CD14-positive monocyte (primary cell): ENCODE data around the gene SLC2A3. TPM values are rescaled to one million over a fixed set of nuclear protein-coding genes. Genes with fewer than 3 reads are reported as not detected.
"Not testable (repeated sequence)": the region's sequence is repeated elsewhere in the genome, so short reads cannot be mapped to it uniquely, and the experiment has no call there.

Experiments used
- DNase-seq, 3 donors: peaks; one replicate each; pipeline ENCODE4 v3.0.0-alpha.2; 2011 to 2022
- H2AFZ ChIP-seq: 2 replicates; pipeline ENCODE4 v1.6.0; 2012; ENCODE audit warnings: mild to moderate bottlenecking, low read depth, low read length, inconsistent platforms; ENCODE audit not compliant: insufficient read depth, poor library complexity, severe bottlenecking
- H3K27ac ChIP-seq, 2 donors: 1 replicate in 1 of 2; 2 replicates in 1 of 2; pipeline ENCODE4 v1.5.1; 2012 to 2013; ENCODE audit warnings: low read length in 2 of 2, control low read depth in 1 of 2, inconsistent platforms in 1 of 2, low read depth in 1 of 2, mild to moderate bottlenecking in 1 of 2
- H3K27me3 ChIP-seq, 2 donors: one replicate each; pipeline versions ENCODE4 v1.6.0 to v1.6.1; 2011 to 2013; ENCODE audit warnings: low read length in 2 of 2; ENCODE audit not compliant: control insufficient read depth in 2 of 2, insufficient read depth in 2 of 2
- H3K36me3 ChIP-seq, 2 donors: replicated peaks in 1 of 2; 1 replicate in 1 of 2; 2 replicates in 1 of 2; pipeline versions ENCODE4 v1.5.1 to v1.6.1; 2012 to 2013; ENCODE audit warnings: low read length in 2 of 2, control low read depth in 1 of 2, inconsistent platforms in 1 of 2, mild to moderate bottlenecking in 1 of 2; ENCODE audit not compliant: insufficient read depth in 2 of 2, control insufficient read depth in 1 of 2
- H3K4me1 ChIP-seq, 2 donors: 1 replicate in 1 of 2; 2 replicates in 1 of 2; pipeline versions ENCODE4 v1.5.1 to v1.6.1; 2012 to 2013; ENCODE audit warnings: low read length in 2 of 2, control low read depth in 1 of 2, inconsistent platforms in 1 of 2, mild to moderate bottlenecking in 1 of 2, moderate library complexity in 1 of 2; ENCODE audit not compliant: insufficient read depth in 2 of 2, control insufficient read depth in 1 of 2
- H3K4me2 ChIP-seq: replicated peaks from 2 replicates; pipeline ENCODE3; 2012; ENCODE audit warnings: low read length, moderate library complexity, mild to moderate bottlenecking; ENCODE audit not compliant: poor library complexity, severe bottlenecking; ENCODE audit errors: extremely low read depth
- H3K4me3 ChIP-seq, 3 experiments: fragments of 200-600 bp in 1 of 3; sonication (generic) in 1 of 3; replicated peaks in 1 of 3; 1 replicate in 2 of 3; 2 replicates in 1 of 3; pipeline ENCODE4 v1.5.1; 2011 to 2013; ENCODE audit warnings: low read length in 3 of 3, mild to moderate bottlenecking in 3 of 3, control low read depth in 2 of 3, low read depth in 2 of 3, inconsistent platforms in 1 of 3, moderate library complexity in 1 of 3
- H3K79me2 ChIP-seq: 2 replicates; pipeline ENCODE4 v1.6.0; 2012; ENCODE audit warnings: mild to moderate bottlenecking, control low read depth, inconsistent platforms, low read length, moderate library complexity; ENCODE audit not compliant: insufficient read depth
- H3K9ac ChIP-seq: 2 replicates; pipeline ENCODE4 v1.6.0; 2017; ENCODE audit warnings: low read length, mild to moderate bottlenecking; ENCODE audit not compliant: insufficient read depth, poor library complexity, severe bottlenecking
- H3K9me3 ChIP-seq, 2 donors: replicated peaks in 1 of 2; 1 replicate in 1 of 2; 2 replicates in 1 of 2; pipeline versions ENCODE4 v1.5.1 to v1.6.1; 2012 to 2013; ENCODE audit warnings: low read length in 2 of 2, control low read depth in 1 of 2; ENCODE audit not compliant: control insufficient read depth in 1 of 2, insufficient read depth in 1 of 2
- H4K20me1 ChIP-seq: 2 replicates; pipeline ENCODE4 v1.6.0; 2012; ENCODE audit warnings: mild to moderate bottlenecking, low read length, control low read depth, moderate library complexity; ENCODE audit not compliant: insufficient read depth
- H3K27ac Mint-ChIP-seq, 7 donors: one replicate each; pipeline ENCODE4 v1.8.0; 2020; ENCODE audit warnings: mild to moderate bottlenecking in 7 of 7, mixed read lengths in 7 of 7, moderate library complexity in 6 of 7, inconsistent platforms in 2 of 7
- H3K27me3 Mint-ChIP-seq, 3 donors: one replicate each; pipeline ENCODE4 v1.8.0; 2021 to 2022; ENCODE audit warnings: low read depth in 3 of 3, mild to moderate bottlenecking in 3 of 3, mixed read lengths in 3 of 3, moderate library complexity in 3 of 3, inconsistent platforms in 1 of 3
- H3K36me3 Mint-ChIP-seq, 2 donors: one replicate each; pipeline ENCODE4 v1.8.0; 2020; ENCODE audit warnings: mixed read lengths in 2 of 2, inconsistent platforms in 1 of 2, mild to moderate bottlenecking in 1 of 2
- H3K4me1 Mint-ChIP-seq: one replicate; pipeline ENCODE4 v1.8.0; 2020; ENCODE audit warnings: mild to moderate bottlenecking, mixed read lengths
- H3K4me3 Mint-ChIP-seq, 2 donors: one replicate each; pipeline ENCODE4 v1.8.0; 2020; ENCODE audit warnings: mild to moderate bottlenecking in 2 of 2, mixed read lengths in 2 of 2, moderate library complexity in 1 of 2
- H3K9me3 Mint-ChIP-seq, 7 donors: one replicate each; pipeline ENCODE4 v1.8.0; 2020 to 2022; ENCODE audit warnings: mixed read lengths in 7 of 7, mild to moderate bottlenecking in 6 of 7, moderate library complexity in 6 of 7, inconsistent platforms in 2 of 7
- CTCF ChIP-seq: fragments of 200-600 bp; IDR thresholded peaks from one replicate; pipeline ENCODE4 v1.8.0; 2022; ENCODE audit warnings: antibody characterized with exemption, mild to moderate bottlenecking
- WGBS: methylation state at CpG from one replicate; pipeline ENCODE4 v1.1.5; 2013; ENCODE audit warnings: missing lambda C conversion rate; ENCODE audit not compliant: insufficient coverage; 5-methylcytosine and 5-hydroxymethylcytosine counted together
- intact Hi-C, 2 donors: fragments of 100-400 bp; cut with micrococcal nuclease; formaldehyde crosslinking; loops; one replicate each; pipeline versions ENCODE4 v1.15.0 to v1.15.1; 2023
- polyA plus RNA-seq, 3 donors: library from polyadenylated mRNA; depleted of rRNA in 1 of 3; unstranded in 2 of 3; stranded (reverse) in 1 of 3; fragments of 300-500 nt in 2 of 3; fragments of >200 nt in 1 of 3; fragmentation: Illumina TruSeq in 2 of 3; gene quantifications; 1 replicate in 2 of 3; 2 replicates in 1 of 3; pipeline ENCODE4 v1.2.3, GENCODE V29; 2012 to 2021

The SLC2A3 gene
- polyA plus RNA-seq, 3 donors = 128 to 1,210 (median 179) TPM

- H3K27ac Mint-ChIP-seq = peak overlapping the region; percentile 82 to 96 (median 94)
- intact Hi-C loops = no loop called here
- no CpG with 5 or more reads among the region's 2 CpGs for WGBS
- peak overlapping the region in 1 of 3 experiments; percentile 32 for H3K4me3 ChIP-seq
- no peaks in the 10 kb centered on the region for H3K9me3 Mint-ChIP-seq
- no peaks in the 10 kb centered on the region for H3K27me3 Mint-ChIP-seq
- H3K4me2 ChIP-seq = peak overlapping the region; percentile 19
- H3K9ac ChIP-seq = no peak overlapping the region
- no peaks in the 10 kb centered on the region for H3K27me3 ChIP-seq
- no peak for TF ChIP-seq CTCF
- peaks cover 24% of the 10 kb centered on the region in 2 donors for H3K4me1 ChIP-seq
- H3K9me3 ChIP-seq = no peaks in the 10 kb centered on the region
- H3K36me3 ChIP-seq = no peaks in the 10 kb centered on the region
- H3K4me3 Mint-ChIP-seq = peak overlapping the region in 1 of 2 donors; percentile 68
- H3K36me3 Mint-ChIP-seq = no peaks in the 10 kb centered on the region
- H3K79me2 ChIP-seq = no peaks in the 10 kb centered on the region
- H4K20me1 ChIP-seq = no peaks in the 10 kb centered on the region
- no peak overlapping the region for H2AFZ ChIP-seq
- H3K4me1 Mint-ChIP-seq = peaks cover 16% of the 10 kb centered on the region
- peak overlapping the region; percentile 45 to 49 for H3K27ac ChIP-seq
- DNase-seq = peak; percentile 65 to 85 (median 73)
These were observed 12.7 kb upstream of the SLC2A3 start for GRCh38 chr12:7948589-7949260.

- Histone ChIP-seq H3K79me2 (no peaks in the 10 kb centered on the region), H4K20me1 (no peaks in the 10 kb centered on the region), H3K36me3 (no peaks in the 10 kb centered on the region), H3K4me3 (no peak overlapping the region), H3K9ac (no peak overlapping the region), H2AFZ (no peak overlapping the region), H3K4me2 (no peak overlapping the region), H3K27me3 (no peaks in the 10 kb centered on the region), H3K27ac (no peak overlapping the region), H3K4me1 (peaks cover 24% of the 10 kb centered on the region in 2 donors), H3K9me3 (no peaks in the 10 kb centered on the region)
- H3K4me1 Mint-ChIP-seq = peaks cover 16% of the 10 kb centered on the region
- H3K36me3 Mint-ChIP-seq = no peaks in the 10 kb centered on the region
- peak overlapping the region in 1 of 7 donors; percentile 63 for H3K27ac Mint-ChIP-seq
- H3K4me3 Mint-ChIP-seq = no peak overlapping the region
- no peak for DNase-seq
- no peak for TF ChIP-seq CTCF
- intact Hi-C loops = no loop called here
- no peaks in the 10 kb centered on the region for H3K9me3 Mint-ChIP-seq
- peaks cover 0 to 2% (median 0%) of the 10 kb centered on the region in 3 donors for H3K27me3 Mint-ChIP-seq
- WGBS = no CpG with 5 or more reads among the region's 2 CpGs
These were observed 11.0 kb upstream of the SLC2A3 start for GRCh38 chr12:7947011-7947410.

DNA sequence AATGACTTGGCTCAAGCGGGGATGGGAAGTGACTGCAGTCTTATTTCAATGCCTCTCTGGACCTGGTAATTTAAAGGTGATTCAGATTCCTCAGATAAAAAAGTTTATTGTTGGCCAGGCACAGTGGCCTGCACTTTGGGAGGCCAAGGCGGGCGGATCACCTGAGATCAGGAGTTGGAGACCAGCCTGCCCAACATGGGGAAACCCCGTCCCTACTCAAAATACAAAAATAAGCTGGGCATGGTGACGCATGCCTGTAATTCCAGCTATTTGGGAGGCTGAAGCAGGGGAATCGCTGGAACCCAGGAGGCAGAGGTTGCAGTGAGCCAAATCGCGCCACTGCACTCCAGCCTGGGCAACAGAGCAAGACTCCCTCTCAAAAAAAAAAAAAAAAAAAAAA, 8.8 kb upstream of the SLC2A3 start:
- DNase-seq, H3K27me3 Mint-ChIP-seq, H3K4me3 Mint-ChIP-seq, H3K9me3 ChIP-seq, H3K9ac ChIP-seq, H2AFZ ChIP-seq, H3K36me3 ChIP-seq, H3K36me3 Mint-ChIP-seq, H3K27ac Mint-ChIP-seq, H3K27me3 ChIP-seq, H3K4me3 ChIP-seq, H3K27ac ChIP-seq, H3K4me2 ChIP-seq, H3K79me2 ChIP-seq, H3K9me3 Mint-ChIP-seq, intact Hi-C loops, H4K20me1 ChIP-seq: not testable (repeated sequence)
- H3K4me1 Mint-ChIP-seq = peaks cover 13% of the 10 kb centered on the region
- WGBS = 100% methylated on average over 3 of the region's 8 CpGs
- peaks cover 20 to 22% of the 10 kb centered on the region in 2 donors for H3K4me1 ChIP-seq
